Measurements from ENCODE around the gene AMMECR1.

DNA sequence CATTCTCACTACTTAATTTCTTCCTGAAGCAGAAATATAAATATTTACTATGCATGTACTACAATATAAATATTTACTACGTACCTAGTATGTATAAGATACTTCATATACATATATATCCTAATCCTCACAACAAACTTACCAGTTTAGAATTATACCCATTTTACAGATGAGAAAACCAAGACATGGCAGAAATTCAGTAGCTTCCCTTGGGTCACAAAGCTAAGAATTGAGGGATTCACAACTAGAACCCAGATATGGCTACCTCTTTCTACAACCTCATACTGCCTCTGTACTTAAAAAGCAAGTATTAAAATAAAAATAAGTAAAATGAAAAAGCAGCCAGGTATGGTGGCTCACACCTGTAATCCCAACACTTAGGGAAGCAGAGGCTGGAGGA lies 65.9 kb downstream of the AMMECR1 start:
- TF ChIP-seq, protein P1, sequence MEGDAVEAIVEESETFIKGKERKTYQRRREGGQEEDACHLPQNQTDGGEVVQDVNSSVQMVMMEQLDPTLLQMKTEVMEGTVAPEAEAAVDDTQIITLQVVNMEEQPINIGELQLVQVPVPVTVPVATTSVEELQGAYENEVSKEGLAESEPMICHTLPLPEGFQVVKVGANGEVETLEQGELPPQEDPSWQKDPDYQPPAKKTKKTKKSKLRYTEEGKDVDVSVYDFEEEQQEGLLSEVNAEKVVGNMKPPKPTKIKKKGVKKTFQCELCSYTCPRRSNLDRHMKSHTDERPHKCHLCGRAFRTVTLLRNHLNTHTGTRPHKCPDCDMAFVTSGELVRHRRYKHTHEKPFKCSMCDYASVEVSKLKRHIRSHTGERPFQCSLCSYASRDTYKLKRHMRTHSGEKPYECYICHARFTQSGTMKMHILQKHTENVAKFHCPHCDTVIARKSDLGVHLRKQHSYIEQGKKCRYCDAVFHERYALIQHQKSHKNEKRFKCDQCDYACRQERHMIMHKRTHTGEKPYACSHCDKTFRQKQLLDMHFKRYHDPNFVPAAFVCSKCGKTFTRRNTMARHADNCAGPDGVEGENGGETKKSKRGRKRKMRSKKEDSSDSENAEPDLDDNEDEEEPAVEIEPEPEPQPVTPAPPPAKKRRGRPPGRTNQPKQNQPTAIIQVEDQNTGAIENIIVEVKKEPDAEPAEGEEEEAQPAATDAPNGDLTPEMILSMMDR (IDR thresholded peaks at IDR 0.05; ENCODE audit: low read depth, low read length): no peak
- no peak for TF ChIP-seq POLR2A (IDR thresholded peaks at IDR 0.05; ENCODE audit: extremely low read depth, insufficient read length)
- no peak for TF ChIP-seq MYC (IDR thresholded peaks at IDR 0.05; ENCODE audit: low read depth, low read length)
- TF ChIP-seq, protein P2, sequence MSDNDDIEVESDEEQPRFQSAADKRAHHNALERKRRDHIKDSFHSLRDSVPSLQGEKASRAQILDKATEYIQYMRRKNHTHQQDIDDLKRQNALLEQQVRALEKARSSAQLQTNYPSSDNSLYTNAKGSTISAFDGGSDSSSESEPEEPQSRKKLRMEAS (IDR thresholded peaks at IDR 0.05; ENCODE audit: low read depth, low read length): no peak

Measured in NB4 (cell line).